Panc1 (cell line): ENCODE measurements around the gene ABCC8. TPM values are rescaled to one million over a fixed set of nuclear protein-coding genes. Genes with fewer than 3 reads are reported as not detected.

ENCODE experiments used
- ATAC-seq: fragments of 200-7000 bp; cut with Tn5 transposase; 2 replicates; pipeline ENCODE4 v1.9.1; 2020; ENCODE audit warnings: mild to moderate bottlenecking, moderate library complexity
- BruUV-seq: library from RNA; stranded (reverse); fragments of 400-500 nt; replicated peaks from 2 replicates; lab custom pipeline; 2021; lab: Mats Ljungman, UMichigan
- CTCF ChIA-PET: fragments of 300-600 bp; sonication (Branson Sonifier 250); formaldehyde crosslinking; loops from one replicate; lab custom pipeline; 2022; ENCODE audit warnings: antibody characterized with exemption; lab: Charles Lee
- POLR2A ChIA-PET: fragments of 300-600 bp; sonication (Branson Sonifier 250); formaldehyde crosslinking; loops from one replicate; lab custom pipeline; 2022; ENCODE audit warnings: antibody characterized with exemption; lab: Charles Lee
- DNase-seq: peaks from one replicate; pipeline ENCODE4 v3.0.0-alpha.2; 2010; ENCODE audit warnings: low read depth, low spot score
- H3K27ac ChIP-seq: 2 replicates; pipeline ENCODE4 v1.5.1; 2011; ENCODE audit warnings: mild to moderate bottlenecking, low read length, inconsistent platforms
- H3K27me3 ChIP-seq: fragments of 200-500 bp; sonication (Bioruptor generic); 2 replicates; pipeline ENCODE4 v1.6.0; 2014; ENCODE audit warnings: low read length, inconsistent platforms; ENCODE audit not compliant: control insufficient read depth, insufficient read depth
- H3K36me3 ChIP-seq: fragments of 200-500 bp; sonication (Bioruptor generic); 2 replicates; pipeline ENCODE4 v1.5.1; 2014; ENCODE audit warnings: inconsistent platforms, mild to moderate bottlenecking, low read length, moderate library complexity; ENCODE audit not compliant: control insufficient read depth, insufficient read depth
- H3K4me1 ChIP-seq: 2 replicates; pipeline ENCODE4 v1.5.1; 2011; ENCODE audit warnings: inconsistent platforms, mild to moderate bottlenecking, low read length, moderate library complexity; ENCODE audit not compliant: control insufficient read depth, insufficient read depth
- H3K4me3 ChIP-seq, 2 experiments: 2 replicates each; pipeline ENCODE4 v1.5.1; 2011 to 2012; ENCODE audit warnings: low read depth in 2 of 2, low read length in 2 of 2, mild to moderate bottlenecking in 2 of 2, inconsistent platforms in 1 of 2, moderate library complexity in 1 of 2
- H3K9me3 ChIP-seq: fragments of 200-500 bp; sonication (Bioruptor generic); 2 replicates; pipeline ENCODE4 v1.5.1; 2014; ENCODE audit warnings: low read depth, mild to moderate bottlenecking, inconsistent platforms, low read length, moderate library complexity; ENCODE audit not compliant: control insufficient read depth, insufficient read depth
- CTCF ChIP-seq: fragments of 450-650 bp; IDR thresholded peaks from 2 replicates; pipeline ENCODE4 v1.5.1; 2017; ENCODE audit warnings: mild to moderate bottlenecking
- POLR2AphosphoS5 ChIP-seq: IDR thresholded peaks from 2 replicates; pipeline ENCODE4 v1.6.1; 2012; ENCODE audit warnings: mild to moderate bottlenecking, low read depth, low read length, moderate library complexity
- REST ChIP-seq, 2 experiments: IDR thresholded peaks; 2 replicates each; pipeline ENCODE4 v1.6.1; 2011 to 2012; ENCODE audit warnings: low read depth in 2 of 2, control low read depth in 1 of 2, low read length in 1 of 2, mild to moderate bottlenecking in 1 of 2, moderate library complexity in 1 of 2; ENCODE audit not compliant: insufficient read depth in 1 of 2
- SIN3A ChIP-seq: IDR thresholded peaks from 2 replicates; pipeline ENCODE4 v1.6.1; 2012; ENCODE audit warnings: low read depth, mild to moderate bottlenecking, low read length, moderate library complexity, borderline replicate concordance; ENCODE audit not compliant: insufficient read depth
- TCF7L2 ChIP-seq: IDR thresholded peaks from 2 replicates; pipeline ENCODE4 v1.6.1; 2011; ENCODE audit warnings: mild to moderate bottlenecking, low read depth, low read length, inconsistent platforms
- in situ Hi-C: cut with HindIII; loops from 2 replicates; pipeline ENCODE4 v1.10.0; 2016; ENCODE audit warnings: low sequenced_read_pairs, low pct_unique_long_range_greater_than_20kb
- intact Hi-C: fragments of 100-400 bp; cut with micrococcal nuclease; formaldehyde crosslinking; loops from one replicate; pipeline ENCODE4 v1.10.0; 2022; ENCODE audit not compliant: unreplicated experiment
- total RNA-seq: library from RNA; stranded (reverse); gene quantifications from one replicate; pipeline ENCODE4 v1.2.1, GENCODE V29; 2021; ENCODE audit not compliant: unreplicated experiment

Gene ABCC8
- total RNA-seq, 1 experiment from 2014 or later, result 0.18 TPM

- ChIA-PET CTCF (no interaction called here), POLR2A (no interaction called here)
- Histone ChIP-seq H3K27me3 (peaks cover 4% of the 10 kb centered on the region; the same call in 1 of the 2 replicates), H3K4me1 (no peaks in the 10 kb centered on the region), H3K36me3 (no peaks in the 10 kb centered on the region), H3K9me3 (no peaks in the 10 kb centered on the region), H3K4me3 (no peak overlapping the region), H3K27ac (no peak overlapping the region)
- no peak for DNase-seq
- ATAC-seq, result no peak
- intact Hi-C loops (no loop called here), in situ Hi-C loops (no loop called here)
- BruUV-seq, result no TSS peak
- TF ChIP-seq CTCF (no peak), POLR2AphosphoS5 (no peak), SIN3A (no peak), REST (IDR thresholded peaks at IDR 0.05; ENCODE audit: insufficient read depth in 1 of 2, low read depth in 2 of 2, low read length in 1 of 2) (no peak), TCF7L2 (no peak)
Observed at GRCh38 chr11:17488563-17488962, 11.9 kb upstream of the ABCC8 start.

GRCh38 chr11:17486646-17487045 is 10.0 kb upstream of the ABCC8 start:
- ChIA-PET CTCF (no interaction called here), POLR2A (no interaction called here)
- intact Hi-C loops (no loop called here), in situ Hi-C loops (no loop called here)
- ATAC-seq (no peak), DNase-seq (no peak)
- Histone ChIP-seq H3K27ac (no peak overlapping the region), H3K36me3 (no peaks in the 10 kb centered on the region), H3K9me3 (no peaks in the 10 kb centered on the region), H3K4me1 (no peaks in the 10 kb centered on the region), H3K27me3 (peaks cover 4% of the 10 kb centered on the region; the same call in 1 of the 2 replicates), H3K4me3 (no peak overlapping the region)
- TF ChIP-seq POLR2AphosphoS5 (no peak), SIN3A (no peak), TCF7L2 (no peak), REST (IDR thresholded peaks at IDR 0.05; ENCODE audit: insufficient read depth in 1 of 2, low read depth in 2 of 2, low read length in 1 of 2) (no peak)
- BruUV-seq, result no TSS peak
